Thymus (tissue), 11 donors: ENCODE data around the gene GPR108. TPM values are rescaled to one million over a fixed set of nuclear protein-coding genes. Genes with fewer than 3 reads are reported as not detected.
"Not testable (repeated sequence)": the region's sequence is repeated elsewhere in the genome, so short reads cannot be mapped to it uniquely, and the experiment has no call there.

ENCODE experiments used
- DNase-seq, 9 donors: peaks; one replicate each; pipeline ENCODE4 v3.0.0-alpha.2; 2013; ENCODE audit warnings: low spot score in 9 of 9, low read depth in 6 of 9, missing footprints in 1 of 9
- H3K27ac ChIP-seq, 2 donors: one replicate each; pipeline ENCODE4 v1.5.1; 2013; ENCODE audit warnings: control low read depth in 1 of 2, low read depth in 1 of 2, low read length in 1 of 2, mild to moderate bottlenecking in 1 of 2, moderate library complexity in 1 of 2
- H3K27me3 ChIP-seq, 2 donors: one replicate each; pipeline ENCODE4 v1.5.1; 2013; ENCODE audit warnings: low read length in 1 of 2; ENCODE audit not compliant: control insufficient read depth in 2 of 2, insufficient read depth in 1 of 2
- H3K36me3 ChIP-seq, 2 donors: one replicate each; pipeline ENCODE4 v1.5.1; 2013; ENCODE audit warnings: low read length in 1 of 2, mild to moderate bottlenecking in 1 of 2, moderate library complexity in 1 of 2; ENCODE audit not compliant: control insufficient read depth in 2 of 2, insufficient read depth in 2 of 2
- H3K4me1 ChIP-seq, 2 donors: one replicate each; pipeline ENCODE4 v1.5.1; 2013; ENCODE audit warnings: low read length in 2 of 2; ENCODE audit not compliant: control insufficient read depth in 2 of 2, insufficient read depth in 2 of 2
- H3K4me3 ChIP-seq, 2 donors: one replicate each; pipeline ENCODE4 v1.5.1; 2013; ENCODE audit warnings: low read length in 2 of 2, control low read depth in 1 of 2, mild to moderate bottlenecking in 1 of 2
- H3K9me3 ChIP-seq, 2 donors: one replicate each; pipeline ENCODE4 v1.5.1; 2013; ENCODE audit warnings: low read length in 1 of 2, mild to moderate bottlenecking in 1 of 2; ENCODE audit not compliant: control insufficient read depth in 2 of 2, insufficient read depth in 1 of 2
- WGBS: extraction: QIAGEN DNeasy Blood & Tissue Kit; methylation state at CpG from one replicate; pipeline ENCODE4 v1.1.7; 2013; 5-methylcytosine and 5-hydroxymethylcytosine counted together
- polyA plus RNA-seq: library from polyadenylated mRNA; stranded (reverse); fragments of 200-250 nt; gene quantifications from one replicate; pipeline ENCODE4 v1.2.3, GENCODE V29; 2013
- total RNA-seq: library from RNA; stranded (reverse); fragments of 120-200 nt; gene quantifications from one replicate; pipeline ENCODE4 v1.2.4, GENCODE V29; 2013
- donor health status: healthy.

The GPR108 gene
- total and polyA plus RNA-seq, 2 donors, result 34.9 to 106 TPM

DNA sequence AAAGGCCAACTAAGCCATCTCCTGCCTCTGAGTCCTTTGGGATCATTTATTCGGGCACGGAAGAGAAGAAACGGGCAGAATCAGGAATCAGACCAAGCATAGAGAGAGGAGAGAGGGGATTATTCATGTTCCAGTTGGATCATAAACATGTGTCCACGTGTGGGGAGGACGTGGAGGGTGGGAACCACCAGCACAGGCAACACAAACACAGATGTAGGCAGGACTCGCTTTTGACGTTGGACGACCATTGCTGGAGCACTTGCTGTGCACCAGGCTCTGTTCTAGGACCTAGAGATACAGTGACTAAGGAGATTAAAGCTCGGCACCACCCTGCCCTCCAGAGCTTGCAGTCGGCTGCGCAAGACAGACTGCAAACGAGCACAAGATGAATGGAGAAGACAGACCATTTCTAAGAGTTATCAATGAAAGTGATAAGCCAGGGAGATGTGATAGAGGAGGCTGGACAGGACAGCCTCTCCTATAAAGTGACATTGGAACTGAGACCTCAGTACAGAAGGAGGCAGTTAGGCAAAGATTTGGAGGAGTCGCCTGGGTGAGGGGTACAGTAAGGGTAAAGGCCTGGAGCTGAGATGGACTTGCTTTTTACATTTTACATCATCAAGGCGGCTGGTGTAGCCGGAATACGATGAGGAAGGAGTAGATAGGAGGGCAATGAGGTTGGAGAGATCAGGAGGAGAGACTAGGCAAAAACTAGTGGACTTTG is 29.1 kb upstream of the GPR108 start:
- DNase-seq, result no peak
- Histone ChIP-seq H3K27ac (peak overlapping the region; percentile 54 to 84), H3K4me3 (peak overlapping the region; percentile 73 to 75), H3K4me1 (peaks cover 7 to 34% of the 10 kb centered on the region in 2 donors), H3K9me3 (peaks cover 0 to 4% of the 10 kb centered on the region in 2 donors), H3K27me3 (peaks cover 0 to 4% of the 10 kb centered on the region in 2 donors), H3K36me3 (no peaks in the 10 kb centered on the region)
- 71% methylated on average over 16 of the region's 16 CpGs for WGBS

DNA sequence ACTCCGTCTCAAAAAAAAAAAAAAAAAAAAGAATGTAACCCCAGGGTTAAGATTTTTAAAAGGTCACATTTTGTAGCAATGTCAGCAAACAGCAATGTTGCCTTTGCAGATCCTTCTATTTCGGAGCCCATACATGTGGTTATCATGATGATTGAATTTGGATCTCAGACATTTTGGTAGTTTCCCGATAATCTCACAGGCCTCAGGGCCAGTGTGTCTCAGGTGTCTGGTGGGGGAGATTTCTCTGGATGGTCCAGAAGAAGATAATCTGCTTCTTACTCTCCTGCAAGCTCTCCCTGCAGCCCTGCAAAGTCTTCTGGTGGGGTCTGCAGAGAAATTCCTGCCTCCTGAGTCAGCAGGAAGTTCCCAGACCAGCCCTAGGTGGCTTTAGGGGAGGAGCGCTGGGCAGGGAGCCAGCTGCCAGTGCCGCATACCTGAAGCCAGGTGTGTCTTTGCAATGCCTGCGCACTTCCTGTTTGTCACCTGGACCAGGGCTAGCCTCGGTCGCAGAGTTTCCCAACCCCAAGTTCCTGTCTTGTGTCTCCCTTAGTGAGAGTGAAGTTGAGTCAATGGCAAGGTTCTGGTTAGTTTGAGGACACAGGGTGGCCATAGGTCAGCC is 28.5 kb upstream of the GPR108 start:
- Histone ChIP-seq H3K9me3 (peaks cover 0 to 8% of the 10 kb centered on the region in 2 donors), H3K4me1 (peaks cover 7 to 34% of the 10 kb centered on the region in 2 donors), H3K4me3 (no peak overlapping the region), H3K36me3 (no peaks in the 10 kb centered on the region), H3K27me3 (peaks cover 0 to 4% of the 10 kb centered on the region in 2 donors), H3K27ac (peak overlapping the region; percentile 19 to 40)
- peak in 1 of 9 donors; percentile 24 for DNase-seq
- WGBS, result 62% methylated on average over 8 of the region's 8 CpGs

DNA sequence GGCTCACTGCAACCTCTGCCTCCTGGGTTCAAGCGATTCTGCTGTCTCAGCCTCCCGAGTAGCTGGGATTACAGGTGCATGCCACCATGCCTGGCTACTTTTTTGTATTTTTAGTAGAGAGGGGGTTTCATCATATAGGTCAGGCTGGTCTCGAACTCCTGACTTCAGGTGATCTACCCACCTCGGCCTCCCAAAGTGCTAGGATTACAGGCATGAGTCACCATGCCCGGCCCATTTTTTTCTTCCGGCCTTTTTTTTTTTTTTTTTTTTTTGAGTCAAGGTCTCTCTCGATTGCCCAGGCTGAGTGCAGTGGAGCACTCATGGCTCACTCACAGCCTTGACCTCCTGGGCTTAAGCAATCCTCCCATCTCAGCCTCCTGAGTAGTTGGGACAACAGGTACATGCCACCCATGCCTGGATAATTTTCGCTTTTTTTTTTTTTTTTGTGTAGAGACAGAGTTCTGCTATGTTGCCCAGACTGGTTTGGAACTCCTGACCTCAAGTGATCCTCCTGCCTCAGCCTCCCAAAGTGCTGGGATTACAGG is 24.9 kb upstream of the GPR108 start:
- not testable (repeated sequence) for H3K36me3 ChIP-seq, H3K27me3 ChIP-seq, DNase-seq

DNA sequence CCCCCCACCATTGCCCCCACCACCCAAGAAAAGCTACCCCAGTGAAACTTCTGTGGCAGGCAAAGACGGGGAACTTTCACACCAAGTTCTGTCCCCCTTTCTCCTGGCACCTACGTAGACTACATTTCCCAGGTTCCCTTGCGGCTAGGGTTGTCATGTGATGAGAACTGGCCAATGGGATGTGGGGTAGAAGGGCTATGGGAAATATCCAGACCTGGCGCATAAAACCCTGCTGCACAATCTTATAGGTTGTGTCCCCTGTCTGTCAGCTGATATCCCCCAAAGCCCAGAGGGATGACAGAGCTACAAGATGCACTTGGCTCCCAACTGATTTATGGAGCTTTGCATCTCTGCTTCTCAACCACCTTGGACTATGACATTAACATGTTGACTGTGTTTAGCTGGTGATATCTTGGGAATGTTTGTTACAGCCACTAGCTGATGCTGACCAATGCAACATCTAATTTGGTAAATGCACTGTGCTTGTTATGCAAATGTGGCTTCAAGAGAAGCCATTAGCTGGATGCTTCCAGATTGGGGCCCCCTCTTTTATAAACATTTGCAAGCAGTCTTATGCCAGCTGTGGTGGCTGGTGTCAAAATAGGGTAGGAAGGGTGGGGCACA is 23.8 kb upstream of the GPR108 start:
- peak in 1 of 9 donors; percentile 23 for DNase-seq
- H3K4me3 ChIP-seq, result no peak overlapping the region
- no peak overlapping the region for H3K27ac ChIP-seq
- peaks cover 3 to 6% of the 10 kb centered on the region in 2 donors for H3K36me3 ChIP-seq
- peaks cover 0 to 8% of the 10 kb centered on the region in 2 donors for H3K9me3 ChIP-seq
- peaks cover 0 to 5% of the 10 kb centered on the region in 2 donors for H3K4me1 ChIP-seq
- 84% methylated on average over 4 of the region's 4 CpGs for WGBS
- H3K27me3 ChIP-seq, result no peaks in the 10 kb centered on the region

More for the DNA sequence above, 24.9 kb upstream of the GPR108 start:
- peaks cover 5 to 16% of the 10 kb centered on the region in 2 donors for H3K4me1 ChIP-seq
- not testable (repeated sequence) for H3K27ac ChIP-seq, H3K4me3 ChIP-seq
- WGBS, result 98% methylated on average over 8 of the region's 8 CpGs
- peaks cover 0 to 11% of the 10 kb centered on the region in 2 donors for H3K9me3 ChIP-seq

DNA sequence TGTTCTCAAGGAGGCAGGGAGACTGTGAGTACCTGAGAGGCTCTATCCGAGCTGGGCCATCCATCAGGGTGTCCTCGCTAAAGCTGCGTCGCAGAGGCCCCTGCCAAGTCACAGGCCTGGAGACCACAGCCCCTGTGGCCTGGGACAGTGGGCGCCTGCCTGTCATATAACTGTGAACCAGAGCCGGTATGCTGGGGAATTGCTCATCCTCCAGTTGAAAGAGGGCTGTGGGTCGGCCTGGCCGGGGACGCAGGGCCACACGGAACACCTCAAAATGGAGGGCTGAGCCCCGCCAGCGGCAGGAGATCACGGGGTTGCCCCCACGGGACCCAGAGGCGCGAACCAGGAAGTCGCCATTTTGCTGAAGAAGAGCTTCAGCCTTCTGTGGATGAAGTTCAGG is 23.2 kb upstream of the GPR108 start:
- Histone ChIP-seq H3K4me1 (no peaks in the 10 kb centered on the region), H3K4me3 (no peak overlapping the region), H3K36me3 (peaks cover 3 to 6% of the 10 kb centered on the region in 2 donors), H3K9me3 (peaks cover 0 to 8% of the 10 kb centered on the region in 2 donors), H3K27me3 (no peaks in the 10 kb centered on the region), H3K27ac (no peak overlapping the region)
- WGBS, result 98% methylated on average over 17 of the region's 17 CpGs
- no peak for DNase-seq

DNA sequence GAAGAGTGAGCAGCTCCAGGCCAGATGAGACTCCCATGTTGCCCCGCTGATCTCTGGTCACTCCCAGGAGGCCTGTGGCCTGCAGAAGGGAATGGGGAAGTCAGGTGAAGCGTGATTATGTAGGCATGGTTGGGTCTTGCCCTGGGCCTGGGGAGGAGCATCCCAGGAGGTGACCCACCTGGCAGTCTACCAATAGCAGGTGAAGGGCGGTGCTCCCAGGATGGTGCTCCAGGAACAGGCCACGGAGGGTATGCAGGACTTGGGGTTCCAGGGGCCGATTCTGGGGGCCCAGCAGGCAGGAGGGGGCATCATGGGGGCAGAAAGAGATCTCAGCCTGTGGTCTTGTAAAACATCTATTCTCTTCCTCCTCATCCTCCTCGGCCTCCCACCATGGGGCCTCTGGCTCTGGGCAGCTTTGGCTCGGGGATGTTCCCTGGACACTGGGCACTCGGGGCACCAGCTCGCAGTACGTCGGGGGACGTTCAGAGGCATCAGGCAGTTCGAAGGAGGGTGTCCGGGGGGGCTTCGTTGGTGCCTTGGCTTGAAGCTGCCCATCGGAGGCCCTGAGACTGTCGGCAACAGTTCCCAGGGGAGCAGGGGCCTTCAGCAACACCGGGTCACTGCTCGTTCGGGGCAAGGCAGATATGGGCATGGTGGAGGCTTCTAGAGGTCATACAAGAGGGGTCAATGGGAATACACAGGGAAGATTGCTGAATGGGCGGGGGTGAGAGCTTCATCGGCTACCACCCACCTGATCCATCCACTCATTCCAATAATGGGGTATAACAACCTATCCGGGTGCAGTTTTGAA is 17.5 kb upstream of the GPR108 start:
- peaks cover 3 to 12% of the 10 kb centered on the region in 2 donors for H3K4me1 ChIP-seq
- no peak overlapping the region for H3K4me3 ChIP-seq
- H3K9me3 ChIP-seq, result no peaks in the 10 kb centered on the region
- WGBS, result 93% methylated on average over 23 of the region's 23 CpGs
- peaks cover 0 to 11% of the 10 kb centered on the region in 2 donors for H3K27me3 ChIP-seq
- H3K27ac ChIP-seq, result no peak overlapping the region
- peaks cover 8 to 9% of the 10 kb centered on the region in 2 donors for H3K36me3 ChIP-seq
- DNase-seq, result no peak

DNA sequence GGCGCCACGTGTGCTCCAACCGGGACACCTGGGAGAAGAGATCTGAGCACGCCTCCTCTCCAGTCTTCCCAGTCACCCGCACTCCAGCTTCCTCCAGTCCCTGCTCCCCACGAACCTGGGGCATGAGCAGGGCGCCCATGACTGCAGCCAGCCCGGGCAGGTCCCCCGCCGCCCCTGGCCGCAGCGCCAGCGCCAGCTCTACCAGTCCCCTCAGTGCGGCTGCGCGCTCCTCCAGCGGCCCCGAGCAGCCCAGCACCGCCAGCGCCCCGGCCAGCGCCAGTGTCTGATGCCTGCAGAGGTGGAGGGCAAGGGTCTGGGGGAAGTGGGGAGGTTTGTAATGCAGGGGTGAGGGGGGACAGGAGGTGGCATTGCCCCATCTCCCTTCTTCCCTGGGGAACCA is 16.8 kb upstream of the GPR108 start:
- Histone ChIP-seq H3K27me3 (peaks cover 0 to 11% of the 10 kb centered on the region in 2 donors), H3K36me3 (peaks cover 7 to 8% of the 10 kb centered on the region in 2 donors), H3K9me3 (no peaks in the 10 kb centered on the region), H3K4me1 (peaks cover 3 to 12% of the 10 kb centered on the region in 2 donors), H3K4me3 (no peak overlapping the region), H3K27ac (no peak overlapping the region)
- no peak for DNase-seq
- 97% methylated on average over 22 of the region's 22 CpGs for WGBS

DNA sequence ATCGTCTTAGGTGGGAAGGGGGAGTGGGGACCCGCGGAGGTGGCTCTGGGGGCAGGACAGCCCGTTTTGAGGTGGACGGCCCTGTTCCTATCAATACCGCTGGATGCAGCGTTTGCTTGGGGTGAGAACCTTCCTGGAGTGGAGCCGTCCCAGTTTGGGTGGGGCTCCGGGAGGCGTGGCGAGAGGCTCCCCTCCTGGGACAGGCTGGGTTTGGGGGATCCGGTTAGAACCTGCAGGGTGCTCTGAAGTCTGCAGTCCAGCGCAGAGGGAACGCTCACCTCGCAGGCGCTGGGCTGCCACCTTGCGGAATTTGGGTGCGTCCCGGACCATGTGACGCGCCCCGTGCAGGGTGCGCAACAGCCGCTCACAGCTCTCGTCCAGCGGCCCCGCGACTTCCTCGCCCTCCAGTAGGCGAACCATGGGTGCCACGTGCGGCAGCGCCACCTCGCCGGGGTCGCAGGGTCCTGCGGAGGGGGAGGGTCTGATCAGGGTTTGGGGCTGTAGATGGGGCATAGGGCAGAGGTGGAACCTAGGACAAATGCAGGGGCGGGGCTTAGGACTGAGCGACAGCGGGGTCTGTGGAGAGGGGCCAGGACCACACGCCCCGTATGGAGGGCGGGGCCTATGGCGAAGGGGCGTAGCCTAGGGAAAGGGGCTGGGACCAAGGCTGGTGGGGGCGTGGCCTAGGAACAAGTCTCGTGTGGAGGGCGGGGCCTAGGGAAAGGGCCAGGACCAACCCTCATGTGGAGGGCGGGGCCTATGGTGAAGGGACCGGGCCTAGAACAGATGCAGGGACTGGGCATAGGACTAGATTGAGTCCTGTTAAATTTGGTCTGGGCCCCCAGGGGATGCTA is 16.0 kb upstream of the GPR108 start:
- H3K36me3 ChIP-seq, result peaks cover 3 to 7% of the 10 kb centered on the region in 2 donors

More for the DNA sequence above, 16.0 kb upstream of the GPR108 start:
- H3K4me3 ChIP-seq, result peak overlapping the region; percentile 36 to 47
- no peaks in the 10 kb centered on the region for H3K9me3 ChIP-seq
- 5% methylated on average over 50 of the region's 50 CpGs for WGBS
- H3K27me3 ChIP-seq, result peaks cover 0 to 11% of the 10 kb centered on the region in 2 donors
- DNase-seq, result peak in 6 of 9 donors; percentile 67 to 86 (median 76)
- peak overlapping the region in 1 of 2 donors; percentile 21 for H3K27ac ChIP-seq
- peaks cover 3 to 12% of the 10 kb centered on the region in 2 donors for H3K4me1 ChIP-seq
